Measurements from ENCODE around the gene HYI.

GRCh38 chr1:43450251-43450941 lies 3.3 kb downstream of the HYI start:
- TF ChIP-seq CTCF (IDR thresholded peaks at IDR 0.05) (no peak), POLR2A (IDR thresholded peaks at IDR 0.05) (no peak)
